Measurements from ENCODE around the gene MRPL19.

Gene MRPL19

DNA sequence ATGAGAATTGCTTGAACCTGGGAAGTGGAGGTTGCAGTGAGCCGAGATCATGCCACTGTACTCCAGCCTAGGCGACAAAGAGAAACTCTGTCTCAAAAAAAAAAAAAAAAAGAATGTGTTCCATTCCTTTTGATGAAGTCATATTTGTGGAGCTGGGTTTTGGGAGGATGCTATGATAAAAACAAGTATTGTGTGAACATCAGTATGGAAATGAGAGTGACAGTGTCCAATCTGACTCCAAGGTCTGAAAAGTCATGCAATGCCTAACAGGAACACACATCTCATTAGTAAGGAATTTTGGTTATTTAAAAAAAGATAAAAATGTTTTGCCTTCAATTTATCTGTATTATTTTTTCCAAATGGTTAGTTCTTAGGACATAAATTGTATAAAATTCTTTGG is 52.3 kb downstream of the MRPL19 start:
- TF ChIP-seq, protein P1, sequence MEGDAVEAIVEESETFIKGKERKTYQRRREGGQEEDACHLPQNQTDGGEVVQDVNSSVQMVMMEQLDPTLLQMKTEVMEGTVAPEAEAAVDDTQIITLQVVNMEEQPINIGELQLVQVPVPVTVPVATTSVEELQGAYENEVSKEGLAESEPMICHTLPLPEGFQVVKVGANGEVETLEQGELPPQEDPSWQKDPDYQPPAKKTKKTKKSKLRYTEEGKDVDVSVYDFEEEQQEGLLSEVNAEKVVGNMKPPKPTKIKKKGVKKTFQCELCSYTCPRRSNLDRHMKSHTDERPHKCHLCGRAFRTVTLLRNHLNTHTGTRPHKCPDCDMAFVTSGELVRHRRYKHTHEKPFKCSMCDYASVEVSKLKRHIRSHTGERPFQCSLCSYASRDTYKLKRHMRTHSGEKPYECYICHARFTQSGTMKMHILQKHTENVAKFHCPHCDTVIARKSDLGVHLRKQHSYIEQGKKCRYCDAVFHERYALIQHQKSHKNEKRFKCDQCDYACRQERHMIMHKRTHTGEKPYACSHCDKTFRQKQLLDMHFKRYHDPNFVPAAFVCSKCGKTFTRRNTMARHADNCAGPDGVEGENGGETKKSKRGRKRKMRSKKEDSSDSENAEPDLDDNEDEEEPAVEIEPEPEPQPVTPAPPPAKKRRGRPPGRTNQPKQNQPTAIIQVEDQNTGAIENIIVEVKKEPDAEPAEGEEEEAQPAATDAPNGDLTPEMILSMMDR (IDR thresholded peaks at IDR 0.05; ENCODE audit: borderline replicate concordance, control extremely low read depth, extremely low read depth, insufficient read depth, missing control alignments) = no peak
- in situ Hi-C loops (cut with MboI; ENCODE audit: low sequenced_read_pairs, unreplicated experiment) = no loop called here
- no peak for DNase-seq (ENCODE audit: low spot score)

DNA sequence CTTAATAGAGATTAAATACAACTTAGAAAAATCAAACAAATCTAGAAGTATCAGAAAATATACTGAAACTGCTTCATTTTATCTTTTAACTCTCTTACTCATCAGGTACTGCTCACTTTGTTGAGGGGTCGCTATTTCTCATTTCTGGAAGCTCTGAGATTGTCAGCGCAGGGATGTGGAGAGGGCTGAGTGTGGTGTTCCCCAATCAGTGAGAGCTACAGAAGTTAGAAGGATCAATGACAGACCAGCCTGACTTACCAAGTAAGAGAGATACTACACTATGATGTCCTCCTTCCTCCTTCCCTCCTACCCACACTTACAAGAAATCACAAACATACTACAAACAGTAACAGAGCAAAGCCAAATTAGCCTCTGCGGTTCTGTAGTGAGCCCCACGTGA is 56.0 kb downstream of the MRPL19 start:
- TF ChIP-seq, protein P1 (IDR thresholded peaks at IDR 0.05; ENCODE audit: borderline replicate concordance, control extremely low read depth, extremely low read depth, insufficient read depth, missing control alignments) = no peak
- no peak for DNase-seq (ENCODE audit: low spot score)
- in situ Hi-C loops (cut with MboI; ENCODE audit: low sequenced_read_pairs, unreplicated experiment) = no loop called here

DNA sequence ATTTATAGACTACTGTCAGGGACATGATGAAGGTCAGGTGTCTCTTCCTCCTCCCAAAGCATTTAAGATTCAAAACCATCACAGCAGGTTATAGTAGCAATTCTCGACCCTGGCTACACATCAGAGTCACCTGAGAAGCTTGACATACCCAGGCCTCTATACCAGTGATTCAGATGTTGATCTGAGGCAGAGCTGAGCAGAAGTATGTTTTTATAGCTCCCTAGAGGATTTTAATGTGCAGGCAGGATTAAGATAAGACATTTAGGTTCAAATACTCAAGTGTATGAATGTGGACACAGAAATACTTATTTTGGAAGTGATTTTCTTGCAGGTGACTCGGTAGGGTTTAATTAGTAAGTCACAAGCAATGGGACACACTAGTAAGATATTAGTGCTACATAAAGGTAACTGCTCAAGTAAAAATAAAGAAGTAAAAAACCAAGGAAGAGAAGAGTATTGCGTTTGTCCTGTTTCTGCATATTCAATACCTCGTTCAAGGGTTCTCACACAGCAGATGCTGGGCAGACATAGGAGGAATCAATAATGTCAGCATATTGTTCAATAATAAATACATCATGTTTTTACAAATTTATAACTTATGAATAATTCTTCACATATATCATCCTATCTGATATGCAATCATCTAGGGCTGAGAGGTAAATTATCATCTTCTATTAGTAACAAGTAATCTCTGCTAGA is 57.2 kb downstream of the MRPL19 start:
- TF ChIP-seq, protein P1 (IDR thresholded peaks at IDR 0.05; ENCODE audit: borderline replicate concordance, control extremely low read depth, extremely low read depth, insufficient read depth, missing control alignments) = no peak
- in situ Hi-C loops (cut with MboI; ENCODE audit: low sequenced_read_pairs, unreplicated experiment) = no loop called here
- DNase-seq (ENCODE audit: low spot score) = no peak

DNA sequence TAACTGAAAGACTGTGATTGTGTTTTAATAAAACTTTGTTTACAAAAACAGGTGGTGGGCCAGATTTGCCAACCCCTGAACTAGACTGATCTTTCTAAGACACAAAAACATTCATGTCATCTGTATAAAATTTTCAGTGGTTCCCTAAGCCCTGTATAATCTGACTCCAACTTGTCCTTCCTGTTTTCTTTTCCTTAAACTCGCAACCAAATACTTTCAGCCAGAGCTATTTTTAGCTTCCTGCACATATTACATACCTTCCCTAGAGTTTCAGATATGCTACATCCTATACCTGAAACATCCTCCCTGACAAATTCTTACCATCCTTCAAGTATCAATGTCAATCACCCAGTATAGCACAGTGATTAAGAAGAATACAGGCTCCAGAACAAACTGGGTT is 59.3 kb downstream of the MRPL19 start:
- in situ Hi-C loops (cut with MboI; ENCODE audit: low sequenced_read_pairs, unreplicated experiment) = no loop called here
- no peak for DNase-seq (ENCODE audit: low spot score)
- TF ChIP-seq, protein P1 (IDR thresholded peaks at IDR 0.05; ENCODE audit: borderline replicate concordance, control extremely low read depth, extremely low read depth, insufficient read depth, missing control alignments) = no peak

DNA sequence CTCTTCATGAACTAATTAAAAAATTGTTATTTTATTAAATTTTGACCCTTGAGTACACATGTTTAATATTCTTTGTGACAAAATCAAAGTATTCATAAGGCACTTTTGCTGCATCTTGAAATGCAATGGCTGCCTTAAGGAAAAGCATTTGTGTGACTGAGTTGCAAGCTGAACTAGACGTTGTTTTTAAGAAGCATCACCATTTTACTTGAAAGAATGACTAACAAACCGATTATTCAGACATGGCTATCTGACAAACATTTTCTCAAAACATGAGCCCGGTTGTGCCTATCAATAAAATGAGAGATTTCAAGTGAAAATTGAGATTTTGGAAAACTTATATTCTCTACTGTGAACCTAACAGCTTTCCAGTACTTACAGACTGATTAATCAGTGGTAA is 61.3 kb downstream of the MRPL19 start:
- in situ Hi-C loops (cut with MboI; ENCODE audit: low sequenced_read_pairs, unreplicated experiment) = no loop called here
- TF ChIP-seq, protein P1 (IDR thresholded peaks at IDR 0.05; ENCODE audit: borderline replicate concordance, control extremely low read depth, extremely low read depth, insufficient read depth, missing control alignments) = no peak
- DNase-seq (ENCODE audit: low spot score) = no peak

DNA sequence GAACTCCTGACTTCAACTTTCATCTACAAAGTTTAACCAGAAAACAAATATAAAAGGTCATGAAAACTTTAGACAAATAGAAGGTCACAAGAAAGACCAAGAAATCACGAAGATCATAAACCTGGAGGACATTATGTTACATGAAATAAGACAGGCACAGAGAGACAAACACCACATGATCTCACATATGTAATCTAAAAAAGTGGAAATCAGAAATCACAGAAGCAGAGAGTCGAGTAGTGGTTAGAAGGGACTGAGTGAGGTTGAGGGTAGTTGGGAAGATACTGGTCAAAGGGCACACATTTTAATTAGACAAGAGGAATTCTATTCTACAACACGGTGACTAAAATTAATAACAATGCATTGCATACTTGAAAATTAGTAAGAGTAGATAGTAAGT is 62.7 kb downstream of the MRPL19 start:
- TF ChIP-seq, protein P1 (IDR thresholded peaks at IDR 0.05; ENCODE audit: borderline replicate concordance, control extremely low read depth, extremely low read depth, insufficient read depth, missing control alignments) = no peak
- in situ Hi-C loops (cut with MboI; ENCODE audit: low sequenced_read_pairs, unreplicated experiment) = no loop called here

More for the DNA sequence above, 62.7 kb downstream of the MRPL19 start:
- DNase-seq (ENCODE audit: low spot score) = no peak
